ENCODE data around the gene RHPN2. TPM values are rescaled to one million over a fixed set of nuclear protein-coding genes. Genes with fewer than 3 reads are reported as not detected.

RHPN2 gene
- total and polyA plus RNA-seq, 2 of the 13 experiments (the other 11 are each of a cell fraction or from before 2014, with no cell fraction given), result 20.3 to 48.0 TPM

DNA sequence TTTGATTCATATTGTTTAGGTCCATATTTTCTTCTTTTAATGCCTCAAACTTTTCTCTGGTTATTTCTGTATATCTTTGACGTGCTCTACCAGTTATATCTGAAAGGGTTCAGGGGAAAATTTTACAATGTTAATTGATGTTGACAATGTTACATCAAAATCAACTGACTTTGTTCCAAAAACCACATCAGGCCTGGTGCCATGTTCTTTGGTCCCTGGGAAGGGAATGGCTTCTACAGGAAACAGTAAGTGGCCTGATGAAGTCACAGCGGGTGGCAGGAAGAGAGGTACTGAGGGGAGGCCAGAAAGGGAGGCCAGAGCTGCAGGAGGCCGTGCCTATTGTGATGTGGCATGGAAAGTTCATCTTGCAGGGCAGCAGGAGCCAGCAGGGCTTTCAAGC, 131.1 kb downstream of the RHPN2 start (continued):
- TF ChIP-seq, protein P1, sequence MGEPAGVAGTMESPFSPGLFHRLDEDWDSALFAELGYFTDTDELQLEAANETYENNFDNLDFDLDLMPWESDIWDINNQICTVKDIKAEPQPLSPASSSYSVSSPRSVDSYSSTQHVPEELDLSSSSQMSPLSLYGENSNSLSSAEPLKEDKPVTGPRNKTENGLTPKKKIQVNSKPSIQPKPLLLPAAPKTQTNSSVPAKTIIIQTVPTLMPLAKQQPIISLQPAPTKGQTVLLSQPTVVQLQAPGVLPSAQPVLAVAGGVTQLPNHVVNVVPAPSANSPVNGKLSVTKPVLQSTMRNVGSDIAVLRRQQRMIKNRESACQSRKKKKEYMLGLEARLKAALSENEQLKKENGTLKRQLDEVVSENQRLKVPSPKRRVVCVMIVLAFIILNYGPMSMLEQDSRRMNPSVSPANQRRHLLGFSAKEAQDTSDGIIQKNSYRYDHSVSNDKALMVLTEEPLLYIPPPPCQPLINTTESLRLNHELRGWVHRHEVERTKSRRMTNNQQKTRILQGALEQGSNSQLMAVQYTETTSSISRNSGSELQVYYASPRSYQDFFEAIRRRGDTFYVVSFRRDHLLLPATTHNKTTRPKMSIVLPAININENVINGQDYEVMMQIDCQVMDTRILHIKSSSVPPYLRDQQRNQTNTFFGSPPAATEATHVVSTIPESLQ (CRISPR knock-in tag; conservative IDR thresholded peaks at IDR 0.05), result no peak
- TF ChIP-seq RBM22 (optimal IDR thresholded peaks at IDR 0.05; ENCODE audit: low read length) (no peak), BRCA1 (CRISPR knock-in tag; IDR thresholded peaks at IDR 0.05) (no peak), KDM5A (IDR thresholded peaks at IDR 0.05; ENCODE audit: borderline replicate concordance, low read length) (no peak)
- TF ChIP-seq, protein P2, sequence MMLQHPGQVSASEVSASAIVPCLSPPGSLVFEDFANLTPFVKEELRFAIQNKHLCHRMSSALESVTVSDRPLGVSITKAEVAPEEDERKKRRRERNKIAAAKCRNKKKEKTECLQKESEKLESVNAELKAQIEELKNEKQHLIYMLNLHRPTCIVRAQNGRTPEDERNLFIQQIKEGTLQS (CRISPR knock-in tag; IDR thresholded peaks at IDR 0.05), result no peak

DNA sequence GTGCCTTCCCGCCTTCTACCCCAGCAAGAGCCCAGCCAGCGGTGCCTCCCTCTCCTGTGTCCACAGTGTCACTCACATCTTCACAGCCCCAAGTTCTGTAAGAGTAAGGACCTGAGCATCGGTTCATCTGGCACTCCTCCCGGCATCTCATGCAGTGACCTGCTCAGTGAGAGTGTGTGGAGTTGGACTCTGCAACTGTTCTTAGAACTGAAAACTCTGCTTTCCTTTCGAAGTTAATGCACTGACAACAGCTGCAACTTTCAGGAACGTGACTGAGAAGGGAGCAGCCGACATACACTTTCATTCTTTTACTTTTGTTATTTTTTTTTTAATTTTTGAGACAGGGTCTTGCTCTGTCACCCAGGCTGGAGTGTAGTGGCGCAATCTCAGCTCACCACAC, 134.1 kb downstream of the RHPN2 start:
- POLR2A ChIA-PET, result interaction anchor here (1.9 kb wide), 1 partner anchor 61 kb away, joined by 4 read pairs; the partner anchor contains the start of gene SLC7A9
- WGBS (ENCODE audit: low lambda C conversion rate), result 94% methylated on average over 8 of the region's 8 CpGs
- intact Hi-C loops (cut with micrococcal nuclease; ENCODE audit: unreplicated experiment), result no loop called here
- Histone ChIP-seq H3K36me3 (replicated peaks in 1 of 2; ENCODE audit: control insufficient read depth in 1 of 2, insufficient read depth in 2 of 2, low read length in 2 of 2) (peaks cover 1 to 3% of the 10 kb centered on the region in 2 experiments; a peak in 2 of 5 replicates), H2AFZ (ENCODE audit: low read length) (no peak overlapping the region), H3K4me1 (ENCODE audit: insufficient read depth, low read length) (peaks cover 12% of the 10 kb centered on the region; the same call in 1 of the 2 replicates), H3K27me3 (ENCODE audit: control insufficient read depth in 1 of 2, insufficient read depth in 2 of 2, low read length in 2 of 2) (no peaks in the 10 kb centered on the region), H3K9ac (ENCODE audit: insufficient read depth, low read depth, low read length) (no peak overlapping the region), H3K9me3 (ENCODE audit: low read length) (no peaks in the 10 kb centered on the region), H3K4me3 (replicated peaks in 1 of 3; ENCODE audit: insufficient read depth in 1 of 3, low read depth in 2 of 3, low read length in 3 of 3) (no peak overlapping the region), H3K4me2 (ENCODE audit: low read depth, low read length) (no peak overlapping the region), H4K20me1 (ENCODE audit: insufficient read depth, low read length) (no peaks in the 10 kb centered on the region), H3K27ac (ENCODE audit: extremely low read length, insufficient read depth, low read length) (no peak overlapping the region), H3K79me2 (ENCODE audit: insufficient read depth, low read length) (no peaks in the 10 kb centered on the region)
- BruUV-seq (replicated peaks), result no TSS peak
- TF ChIP-seq CHD2 (IDR thresholded peaks at IDR 0.05; ENCODE audit: low read depth, low read length) (no peak), RXRB (CRISPR knock-in tag; IDR thresholded peaks at IDR 0.05; ENCODE audit: borderline replicate concordance) (no peak)
- TF ChIP-seq, protein P3, sequence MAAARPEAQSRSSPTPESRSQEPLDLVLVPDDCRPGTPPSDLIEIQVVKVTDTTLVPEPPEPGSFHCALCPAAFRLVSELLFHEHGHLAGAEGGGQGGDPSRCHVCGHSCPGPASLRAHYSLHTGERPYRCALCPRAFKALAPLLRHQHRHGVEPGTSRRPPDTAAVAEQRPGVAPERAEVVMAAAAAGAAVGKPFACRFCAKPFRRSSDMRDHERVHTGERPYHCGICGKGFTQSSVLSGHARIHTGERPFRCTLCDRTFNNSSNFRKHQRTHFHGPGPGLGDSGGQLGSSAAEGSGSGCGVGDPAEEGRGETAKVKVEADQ (CRISPR knock-in tag; IDR thresholded peaks at IDR 0.05; ENCODE audit: borderline replicate concordance), result no peak
- FAIRE-seq (no peak), ATAC-seq (no peak), DNase-seq (ENCODE audit: low spot score) (no peak)
- CTCF ChIA-PET (ENCODE audit: low intra/inter-chr PET ratio, low total read pairs), result no interaction called here
- in situ Hi-C loops (cut with HindIII; ENCODE audit: extremely low pct_ligation_motif_present, low pct_unique_long_range_greater_than_20kb), result no loop called here

Measured in HepG2 (cell line).